HG02759 (cell line): Measurements from ENCODE around the gene LAMA2.
"Not testable (repeated sequence)": the region's sequence is repeated elsewhere in the genome, so short reads cannot be mapped to it uniquely, and the experiment has no call there.

Experiments used
- ATAC-seq: cut with Tn5 transposase; IDR thresholded peaks from one replicate; pipeline ENCODE4 v1.9.1; 2021; ENCODE audit warnings: mild to moderate bottlenecking, moderate library complexity; ENCODE audit not compliant: unreplicated experiment

The LAMA2 gene

DNA sequence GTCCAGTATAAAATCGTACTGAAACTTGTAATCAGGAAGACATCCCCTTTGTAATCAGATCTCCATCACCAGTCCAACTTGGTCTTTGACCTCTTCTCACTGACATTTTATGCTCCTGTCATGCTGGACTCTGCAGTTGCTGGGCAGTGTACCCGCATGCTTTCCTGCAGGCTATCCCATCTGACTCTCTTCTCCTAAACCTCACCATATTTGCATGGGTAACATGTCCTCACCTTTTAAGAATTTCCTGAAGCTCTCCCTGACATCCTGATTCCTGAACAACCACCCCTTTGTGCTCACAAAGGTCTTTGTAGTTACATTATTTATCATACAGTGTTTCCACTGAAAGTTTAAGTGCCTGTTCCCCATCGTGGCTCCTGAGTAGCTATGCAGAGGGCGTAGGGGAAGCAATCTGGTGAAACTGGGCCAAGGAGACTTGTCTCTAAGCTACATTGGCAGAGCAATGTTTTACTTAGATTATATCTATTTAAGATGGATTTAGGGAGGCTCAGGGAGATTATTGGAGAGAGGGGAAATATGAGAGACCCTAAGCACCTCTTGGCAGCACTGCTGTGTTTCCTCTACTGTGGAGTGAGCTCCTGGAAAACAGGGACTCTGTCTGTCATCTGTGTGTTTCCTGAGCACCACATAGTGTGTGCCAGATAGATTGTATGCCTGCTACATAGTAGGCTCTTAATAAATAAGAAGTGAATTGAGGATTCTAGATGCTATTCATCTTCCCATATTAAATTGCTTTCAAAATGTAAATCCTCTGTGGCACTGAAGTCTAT, 124.0 kb downstream of the LAMA2 start:
- ATAC-seq, result no peak

DNA sequence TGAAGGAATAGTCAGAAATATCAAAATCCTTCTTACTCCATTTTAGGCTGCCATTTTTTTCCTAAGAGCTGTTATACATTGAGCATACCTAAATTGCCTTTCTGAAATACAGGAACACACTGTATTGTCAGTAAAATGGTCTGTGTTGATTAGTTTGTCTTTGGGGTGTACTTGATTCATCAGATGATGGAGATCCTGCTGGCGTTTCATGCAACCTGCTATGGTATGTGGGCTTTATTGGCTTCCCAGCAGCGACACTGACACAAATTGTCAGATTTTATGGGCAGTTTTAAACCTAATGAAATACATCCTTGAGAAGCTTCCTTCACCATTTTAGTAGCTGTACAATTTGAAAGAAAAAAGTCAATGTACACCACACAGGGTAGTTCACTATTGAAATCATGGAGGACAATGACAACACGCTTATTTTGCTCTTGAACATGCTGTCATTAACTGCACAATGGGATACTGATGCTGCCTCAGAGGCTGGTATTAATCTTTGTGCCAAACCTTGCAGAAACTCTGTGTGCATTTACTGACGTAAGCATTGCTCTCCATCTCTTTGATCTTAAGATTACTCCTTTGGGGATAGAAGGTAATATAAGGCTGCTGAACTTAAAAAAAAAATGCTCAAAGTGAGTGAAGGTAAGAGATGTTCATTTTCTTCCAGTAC, 124.9 kb downstream of the LAMA2 start:
- no peak for ATAC-seq

DNA sequence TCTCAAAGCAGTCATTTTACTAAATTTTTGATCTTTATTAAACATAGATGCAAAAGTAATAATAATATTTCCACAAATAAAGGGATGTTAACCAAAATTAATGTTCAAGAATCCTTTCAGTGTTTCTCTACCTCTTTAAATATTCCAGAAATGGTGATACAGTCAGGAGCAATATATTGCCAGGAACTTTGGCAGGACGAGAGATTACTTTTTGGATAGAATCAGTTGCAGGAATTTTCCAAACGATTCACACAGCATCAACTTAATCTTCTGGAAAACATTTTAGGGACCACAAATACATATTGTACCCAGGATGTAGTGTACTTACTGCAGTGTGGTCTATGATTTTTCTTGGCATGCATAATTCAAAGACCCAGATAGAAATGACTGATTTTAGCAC, 125.7 kb downstream of the LAMA2 start:
- ATAC-seq, result no peak

DNA sequence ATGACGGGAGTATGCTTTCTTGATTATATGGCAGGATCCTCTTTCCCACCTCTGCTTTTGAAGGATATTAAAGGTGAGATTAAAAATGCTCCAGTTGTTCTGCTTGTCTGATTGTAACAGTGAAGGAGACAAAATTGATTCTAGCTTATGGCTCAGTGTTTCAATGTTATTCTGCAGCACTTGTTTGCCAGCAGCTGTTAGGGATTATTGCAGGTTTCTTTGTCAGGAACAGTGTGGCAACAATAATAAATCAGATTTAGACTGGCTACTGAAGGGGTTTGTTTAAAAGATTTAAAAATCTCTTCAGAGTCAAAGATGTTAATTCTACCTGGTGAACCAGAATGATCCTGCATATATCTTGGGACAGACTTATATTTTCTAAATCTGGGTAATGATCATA, 126.9 kb downstream of the LAMA2 start:
- no peak for ATAC-seq

DNA sequence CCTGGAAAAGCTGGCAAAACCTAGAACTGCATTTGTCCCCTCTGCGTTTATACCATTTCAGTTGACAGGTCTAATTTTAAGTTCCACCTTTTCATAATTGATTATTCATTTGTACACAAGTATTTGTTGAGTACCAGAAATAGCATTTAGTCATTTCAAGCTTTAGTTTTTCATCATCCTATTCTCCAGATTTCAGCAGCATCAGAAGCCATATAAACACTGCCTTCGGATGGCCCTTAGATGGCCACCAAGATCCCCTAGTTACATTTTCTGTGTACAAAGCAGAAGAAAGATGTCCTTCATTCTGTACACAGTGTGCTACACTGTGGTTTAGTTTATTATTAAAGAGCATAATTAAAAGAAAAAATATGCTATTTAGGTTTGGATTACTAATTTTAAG, 131.4 kb downstream of the LAMA2 start:
- no peak for ATAC-seq

DNA sequence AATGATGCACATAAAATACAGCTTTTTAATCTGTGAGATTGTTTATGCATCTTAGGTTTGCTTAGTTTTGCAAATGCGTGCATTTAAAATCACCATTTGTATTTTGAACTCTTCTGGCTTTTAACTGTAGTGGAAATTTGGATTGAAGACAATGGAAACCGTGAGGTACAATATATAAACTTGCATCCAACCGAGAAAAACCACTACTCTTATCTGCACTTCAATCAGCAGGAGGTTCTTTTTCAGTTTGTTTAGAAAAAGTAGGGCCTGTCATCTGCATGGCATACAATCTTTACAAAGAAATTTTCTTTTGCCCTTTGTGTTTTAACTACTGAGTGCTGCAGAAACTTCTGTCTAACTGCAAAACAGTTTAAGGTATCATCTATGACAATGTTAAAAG, 132.8 kb downstream of the LAMA2 start:
- ATAC-seq, result no peak

DNA sequence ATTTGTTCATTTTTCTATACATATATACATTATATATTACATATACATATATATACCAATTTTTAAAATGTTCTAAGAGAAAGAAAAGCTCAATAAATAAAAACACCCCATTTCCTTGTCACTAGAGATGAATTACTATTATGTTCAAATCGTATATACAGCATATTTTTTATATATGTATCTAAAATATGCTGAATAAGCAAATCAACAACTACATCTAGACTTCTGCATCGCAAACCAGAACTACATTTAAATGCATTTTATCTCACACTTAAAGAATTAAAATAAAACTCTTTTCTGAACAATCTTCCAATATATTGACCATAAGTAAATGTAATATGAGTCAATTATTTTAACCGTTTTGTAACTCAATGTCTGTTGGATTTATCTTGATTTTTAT, 133.9 kb downstream of the LAMA2 start:
- ATAC-seq, result no peak

DNA sequence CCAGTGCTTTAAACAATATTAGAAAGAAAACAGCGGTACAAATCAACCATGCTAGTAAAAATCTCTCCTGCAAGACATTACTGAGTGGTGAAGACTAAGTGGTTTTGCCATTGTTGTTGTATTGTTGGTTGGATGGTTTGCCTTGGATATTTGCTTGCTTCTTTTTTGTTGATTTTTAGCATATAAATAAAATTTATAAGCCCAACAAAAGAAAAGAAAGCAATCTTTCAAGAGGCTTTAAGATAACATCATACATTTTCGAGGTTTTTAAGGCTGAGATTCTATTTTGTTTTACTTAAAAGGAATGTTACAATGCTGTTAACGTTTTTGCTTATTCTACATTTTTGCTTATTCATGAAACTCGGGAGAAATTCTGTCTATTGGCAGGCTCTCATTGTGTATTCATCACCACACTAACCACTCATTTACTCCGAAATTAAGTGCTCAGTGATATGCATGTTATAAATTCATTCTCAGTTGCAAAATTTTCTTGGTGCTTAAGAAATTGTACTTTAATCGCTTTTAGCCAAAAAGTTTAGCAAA, 139.1 kb downstream of the LAMA2 start:
- ATAC-seq, result no peak

DNA sequence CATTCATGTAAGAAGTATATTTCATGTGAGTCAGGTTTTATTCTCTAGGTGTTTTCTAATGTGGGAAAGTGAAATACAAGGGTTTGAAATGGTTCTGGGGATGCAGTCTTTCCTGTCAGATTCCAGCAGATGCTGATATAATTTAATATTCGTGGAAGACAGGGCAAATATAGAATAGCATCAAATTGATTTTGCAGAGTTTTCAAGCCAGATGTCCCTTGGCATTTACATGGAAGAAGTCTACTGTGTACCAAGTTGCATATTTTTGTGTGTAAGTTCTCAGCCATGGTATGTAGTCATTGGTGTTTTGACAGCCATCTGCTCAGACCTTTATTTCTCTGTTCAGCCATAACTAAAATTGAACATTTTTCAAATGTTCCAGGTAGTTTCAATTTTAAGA, 143.7 kb downstream of the LAMA2 start:
- no peak for ATAC-seq

DNA sequence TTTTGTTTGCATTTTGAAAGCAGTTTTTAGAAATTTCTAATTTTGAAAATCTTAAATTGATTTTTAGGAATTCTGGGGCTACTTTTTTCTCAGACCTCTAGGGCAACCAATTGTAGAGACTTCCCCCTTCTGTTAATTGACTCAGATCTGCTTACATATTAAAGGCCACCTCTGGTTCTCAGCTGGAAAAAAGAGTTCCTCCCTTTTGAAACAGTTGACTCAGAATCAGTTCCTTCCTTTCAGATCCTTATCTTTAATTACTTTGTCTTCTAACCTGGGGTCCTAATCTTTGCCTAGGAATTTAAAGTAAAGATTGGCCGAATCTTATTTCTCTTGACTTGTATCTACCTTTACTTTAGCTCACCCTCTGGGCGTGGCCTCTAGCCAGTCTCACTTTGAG, 146.8 kb downstream of the LAMA2 start:
- ATAC-seq, result no peak

DNA sequence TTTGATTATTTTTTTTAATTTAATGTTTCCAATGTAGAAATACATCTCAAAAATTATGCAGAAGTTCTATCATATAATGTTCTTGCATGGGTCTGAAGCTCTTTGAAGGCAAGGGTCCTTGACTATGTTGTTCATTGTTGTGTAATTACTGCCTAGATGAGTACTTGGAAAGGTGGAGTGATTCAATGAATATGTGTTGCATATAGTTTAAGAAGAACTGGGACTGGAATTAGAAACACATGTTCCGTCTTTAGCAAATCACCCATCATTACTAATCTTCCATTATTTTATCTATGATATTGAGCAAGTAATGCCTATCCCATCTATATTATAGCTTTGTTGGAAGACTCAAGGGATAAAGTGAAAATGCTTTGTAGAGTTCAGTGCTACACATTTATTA, 147.3 kb downstream of the LAMA2 start:
- ATAC-seq, result no peak

DNA sequence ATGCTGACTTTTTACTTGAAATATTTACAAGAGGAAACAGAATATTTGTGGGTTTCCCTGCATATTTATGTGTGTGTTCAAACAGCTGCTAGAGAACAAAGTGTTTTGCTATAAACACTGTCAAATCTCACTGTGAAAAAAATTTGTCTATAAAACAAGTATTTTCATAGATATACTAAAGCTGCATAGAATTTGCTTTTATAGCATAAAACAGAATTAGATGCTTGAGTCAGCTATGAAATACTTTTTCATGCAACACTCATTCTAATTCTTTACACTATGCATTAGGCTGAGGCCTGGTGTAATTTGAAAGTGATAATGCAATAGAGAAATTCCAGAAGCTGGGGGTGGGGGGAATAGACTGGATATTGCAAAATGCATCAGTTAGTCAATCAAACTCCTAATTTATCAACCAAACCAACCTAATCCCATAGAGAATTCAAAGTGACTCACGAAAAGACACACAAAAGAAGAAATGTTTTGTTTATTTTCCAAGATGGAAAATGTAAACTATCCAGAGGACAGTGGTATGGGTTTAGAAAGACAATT, 148.2 kb downstream of the LAMA2 start:
- ATAC-seq, result no peak

DNA sequence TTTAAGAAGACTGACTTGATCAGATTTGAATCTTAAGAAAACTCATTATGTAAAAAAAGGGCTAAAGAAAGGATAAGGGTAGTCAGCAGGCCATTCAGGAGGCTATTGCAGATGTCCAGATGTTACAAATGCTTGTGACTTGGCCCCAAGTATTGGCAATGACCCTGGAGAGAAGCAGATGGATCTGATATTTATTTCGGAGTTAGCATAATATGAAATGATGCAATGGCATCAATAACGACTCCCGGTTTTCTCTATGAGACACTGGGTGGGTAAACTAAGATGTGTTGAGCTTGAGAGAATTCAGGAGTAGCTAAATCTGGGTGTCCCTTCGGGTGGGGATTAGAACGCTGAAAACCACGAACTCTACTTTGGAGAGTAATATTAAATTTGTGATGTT, 149.7 kb downstream of the LAMA2 start:
- no peak for ATAC-seq

DNA sequence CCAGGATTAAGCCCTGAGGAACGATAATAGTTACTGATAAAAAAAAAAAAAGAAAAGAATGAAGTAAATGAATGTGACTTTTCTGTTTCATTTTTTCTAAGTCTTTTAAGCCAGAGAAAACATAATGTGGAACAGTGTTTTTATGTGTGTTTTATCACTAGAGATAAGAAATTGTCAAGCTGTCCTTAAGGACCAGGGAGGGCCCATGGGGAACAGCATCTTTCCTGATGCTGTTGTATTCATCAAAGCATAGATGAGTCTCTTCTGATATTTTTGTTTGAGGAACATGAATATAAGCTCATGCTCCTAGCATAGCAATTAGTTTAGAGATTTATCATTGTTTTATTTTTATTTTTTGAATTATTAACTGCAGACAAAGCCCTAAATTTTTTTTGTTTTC, 150.2 kb downstream of the LAMA2 start:
- ATAC-seq, result no peak

DNA sequence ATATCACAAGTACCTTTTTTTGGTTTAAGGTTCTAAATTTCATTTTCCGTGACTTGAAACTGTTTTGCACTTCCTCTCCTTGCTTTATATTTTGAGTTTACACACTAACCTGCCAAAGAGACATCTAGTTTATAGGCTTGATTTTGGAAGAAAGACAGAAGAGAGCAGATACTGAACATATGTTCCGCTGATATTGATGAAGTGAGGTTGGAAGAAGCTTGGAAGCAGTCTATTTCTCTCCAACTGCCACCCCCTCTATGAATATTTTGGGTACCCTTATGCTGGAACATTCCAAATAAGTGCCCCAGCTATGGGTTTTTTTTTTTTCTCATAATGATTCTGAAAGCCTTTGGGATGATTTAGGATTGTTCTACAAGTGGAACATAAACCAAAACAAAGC, 150.6 kb downstream of the LAMA2 start:
- no peak for ATAC-seq

DNA sequence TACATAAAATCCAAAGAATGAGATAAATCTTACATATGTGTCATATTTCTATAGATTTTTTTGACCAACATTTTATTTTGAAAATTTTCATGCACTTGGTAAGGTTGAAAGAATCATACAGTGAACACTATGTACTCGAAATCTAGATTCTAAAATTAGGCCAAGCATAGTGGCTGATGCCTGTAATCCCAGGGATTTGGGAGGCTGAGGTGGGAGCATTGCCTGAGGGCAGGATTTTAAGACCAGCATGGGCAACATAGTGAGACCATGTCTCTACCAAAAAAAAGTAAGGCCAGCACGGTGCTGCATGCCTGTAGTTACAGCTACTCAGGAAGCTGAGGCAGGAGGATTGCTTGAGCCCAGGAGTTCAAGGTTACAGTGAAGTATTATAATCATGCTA, 158.6 kb downstream of the LAMA2 start:
- no peak for ATAC-seq

DNA sequence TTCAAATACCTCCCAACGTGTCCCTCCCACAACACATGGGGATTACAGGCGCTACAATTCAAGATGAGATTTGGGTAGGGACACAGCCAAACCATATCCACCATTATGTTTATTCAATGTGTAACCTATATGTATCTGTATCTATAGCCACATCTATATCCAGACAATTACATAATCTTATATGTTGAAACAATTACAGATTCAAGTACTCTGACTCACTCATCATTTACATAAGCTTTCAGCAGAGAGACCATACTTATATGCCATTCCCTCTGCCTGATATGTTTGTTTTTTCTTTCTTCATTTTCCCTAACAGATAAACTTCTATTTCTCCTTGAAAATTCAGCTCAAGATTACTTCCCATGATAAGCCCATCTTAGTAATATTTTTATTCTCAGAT, 163.6 kb downstream of the LAMA2 start:
- ATAC-seq, result no peak

DNA sequence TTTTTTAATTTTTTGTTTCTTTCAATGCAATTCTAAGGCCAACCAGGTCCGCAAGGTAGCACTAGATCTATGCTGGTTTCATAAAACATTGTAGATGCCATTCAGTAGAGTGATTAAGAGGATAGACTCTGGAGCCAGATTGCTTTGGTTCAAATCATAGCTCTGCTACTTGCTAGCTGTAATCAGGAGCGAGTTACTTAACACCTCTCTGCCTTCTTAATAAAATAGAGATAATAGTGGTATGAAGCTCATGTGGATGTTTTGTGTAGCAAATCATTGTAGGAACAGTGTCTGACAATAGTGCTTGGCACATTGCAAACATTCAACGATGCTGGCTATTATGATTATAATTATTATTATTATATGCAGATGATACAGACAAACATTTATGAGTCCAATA, 164.9 kb downstream of the LAMA2 start:
- no peak for ATAC-seq

DNA sequence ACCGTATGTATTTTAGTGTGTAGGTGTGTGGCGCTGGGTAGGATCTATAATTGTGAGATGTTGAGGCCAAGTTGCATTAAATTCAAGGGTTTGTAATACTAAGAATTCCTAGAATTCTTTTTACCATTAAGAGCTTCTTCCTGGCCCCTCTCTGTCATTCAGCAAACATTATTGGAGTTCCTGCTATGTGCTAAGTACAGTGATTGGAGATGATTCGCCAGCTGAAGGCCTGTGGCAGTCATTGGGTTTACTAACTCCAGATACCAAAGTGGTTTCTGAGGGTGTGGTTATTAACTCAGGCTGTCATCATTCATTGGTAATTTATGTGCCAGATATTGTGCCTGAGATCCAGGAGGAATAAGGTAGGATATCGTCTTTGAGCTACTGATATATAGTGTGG, 167.1 kb downstream of the LAMA2 start:
- ATAC-seq, result no peak

DNA sequence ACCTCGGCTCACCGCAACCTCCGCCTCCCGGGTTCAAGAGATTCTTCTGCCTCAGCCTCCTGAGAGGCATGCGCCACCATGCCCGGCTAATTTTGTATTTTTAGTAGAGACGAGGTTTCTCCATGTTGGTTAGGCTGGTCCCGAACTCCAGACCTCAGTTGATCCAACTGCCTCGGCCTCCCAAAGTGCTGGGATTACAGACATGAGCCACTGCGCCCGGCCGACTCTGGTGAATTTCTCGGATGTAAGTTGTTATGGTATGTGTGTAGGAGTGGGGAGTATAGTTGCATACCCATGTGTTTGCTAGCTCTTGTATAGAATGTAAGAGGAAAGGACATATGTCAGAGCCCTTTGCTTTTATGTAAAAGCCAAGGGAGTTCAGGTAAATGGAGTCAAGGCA, 170.2 kb downstream of the LAMA2 start:
- not testable (repeated sequence) for ATAC-seq

DNA sequence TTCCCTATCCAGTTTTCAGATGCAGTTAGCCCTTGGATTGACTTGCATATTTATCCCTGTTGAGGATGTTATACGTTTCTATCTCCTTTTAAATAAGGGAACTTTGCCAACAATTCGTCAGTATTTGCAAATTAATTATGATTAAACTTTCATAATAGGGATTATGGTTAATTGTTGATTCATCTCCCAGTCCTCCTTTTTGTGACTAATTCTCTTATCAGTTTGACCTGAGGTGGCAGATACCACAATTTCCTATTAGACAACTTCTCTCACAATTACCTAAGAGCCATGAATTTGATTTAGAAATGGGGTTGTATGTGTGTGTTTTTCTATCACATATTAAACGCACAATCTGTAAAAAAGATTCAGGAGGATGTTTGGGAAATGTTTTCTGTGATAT, 172.9 kb downstream of the LAMA2 start:
- ATAC-seq, result no peak

DNA sequence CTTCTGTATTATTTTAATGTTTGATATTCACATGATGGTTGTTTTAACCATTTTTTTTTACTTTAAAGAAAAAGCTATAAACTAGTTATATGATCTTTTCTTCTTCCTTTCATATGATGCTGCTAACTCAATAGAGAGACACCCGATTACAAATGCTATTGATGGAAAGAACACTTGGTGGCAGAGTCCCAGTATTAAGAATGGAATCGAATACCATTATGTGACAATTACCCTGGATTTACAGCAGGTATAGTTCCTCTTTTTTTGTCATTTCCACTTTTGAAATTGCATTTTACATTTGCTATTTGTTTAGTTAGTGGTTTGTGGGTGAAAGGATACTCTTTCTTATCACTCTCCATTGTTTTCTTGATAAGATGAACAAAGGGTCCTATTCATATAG, 176.7 kb downstream of the LAMA2 start:
- no peak for ATAC-seq
